ENCODE measurements around the gene COMT. TPM values are rescaled to one million over a fixed set of nuclear protein-coding genes. Genes with fewer than 3 reads are reported as not detected.
"Not testable (repeated sequence)": the region's sequence is repeated elsewhere in the genome, so short reads cannot be mapped to it uniquely, and the experiment has no call there.

Gene COMT
- total RNA-seq, 1 donor, result 120 TPM

DNA sequence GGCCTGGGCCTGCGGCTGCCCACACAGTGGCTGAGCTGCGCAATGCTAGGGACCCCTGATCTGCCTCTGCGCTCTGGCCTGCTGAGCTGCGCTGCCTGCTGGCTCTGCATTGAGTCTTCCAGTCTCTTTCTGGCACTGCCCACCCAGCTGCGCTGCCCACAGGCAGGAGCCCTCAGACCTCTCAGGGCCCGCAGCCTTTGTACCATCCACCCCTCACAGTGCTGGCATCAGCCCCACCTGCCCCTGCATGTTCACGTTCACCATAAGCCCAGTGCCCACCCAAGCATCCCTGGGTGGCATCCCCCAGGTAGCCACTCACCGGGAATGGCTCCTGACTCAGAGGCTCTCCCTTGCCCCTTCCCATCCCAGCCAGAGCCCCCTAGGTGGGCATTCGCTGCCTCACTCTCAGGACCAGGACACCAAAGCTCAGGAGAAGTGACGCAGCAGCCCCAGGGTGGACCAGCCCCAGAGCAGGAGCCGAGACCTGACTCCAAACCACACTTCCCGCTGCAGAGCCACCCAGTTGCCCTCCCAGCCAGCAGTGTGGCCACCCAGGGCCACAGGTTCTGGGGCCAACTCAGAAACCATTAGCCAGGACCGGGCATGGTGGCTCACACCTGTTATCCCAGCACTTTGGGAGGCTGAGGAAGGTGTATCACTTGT, 21.7 kb upstream of the COMT start:
- DNase-seq (ENCODE audit: low read depth), result no peak
- H3K4me3 ChIP-seq (ENCODE audit: low read depth, low read length), result no peak overlapping the region
- TF ChIP-seq, protein P1, sequence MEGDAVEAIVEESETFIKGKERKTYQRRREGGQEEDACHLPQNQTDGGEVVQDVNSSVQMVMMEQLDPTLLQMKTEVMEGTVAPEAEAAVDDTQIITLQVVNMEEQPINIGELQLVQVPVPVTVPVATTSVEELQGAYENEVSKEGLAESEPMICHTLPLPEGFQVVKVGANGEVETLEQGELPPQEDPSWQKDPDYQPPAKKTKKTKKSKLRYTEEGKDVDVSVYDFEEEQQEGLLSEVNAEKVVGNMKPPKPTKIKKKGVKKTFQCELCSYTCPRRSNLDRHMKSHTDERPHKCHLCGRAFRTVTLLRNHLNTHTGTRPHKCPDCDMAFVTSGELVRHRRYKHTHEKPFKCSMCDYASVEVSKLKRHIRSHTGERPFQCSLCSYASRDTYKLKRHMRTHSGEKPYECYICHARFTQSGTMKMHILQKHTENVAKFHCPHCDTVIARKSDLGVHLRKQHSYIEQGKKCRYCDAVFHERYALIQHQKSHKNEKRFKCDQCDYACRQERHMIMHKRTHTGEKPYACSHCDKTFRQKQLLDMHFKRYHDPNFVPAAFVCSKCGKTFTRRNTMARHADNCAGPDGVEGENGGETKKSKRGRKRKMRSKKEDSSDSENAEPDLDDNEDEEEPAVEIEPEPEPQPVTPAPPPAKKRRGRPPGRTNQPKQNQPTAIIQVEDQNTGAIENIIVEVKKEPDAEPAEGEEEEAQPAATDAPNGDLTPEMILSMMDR (IDR thresholded peaks at IDR 0.05; ENCODE audit: insufficient read depth, low read length), result no peak

DNA sequence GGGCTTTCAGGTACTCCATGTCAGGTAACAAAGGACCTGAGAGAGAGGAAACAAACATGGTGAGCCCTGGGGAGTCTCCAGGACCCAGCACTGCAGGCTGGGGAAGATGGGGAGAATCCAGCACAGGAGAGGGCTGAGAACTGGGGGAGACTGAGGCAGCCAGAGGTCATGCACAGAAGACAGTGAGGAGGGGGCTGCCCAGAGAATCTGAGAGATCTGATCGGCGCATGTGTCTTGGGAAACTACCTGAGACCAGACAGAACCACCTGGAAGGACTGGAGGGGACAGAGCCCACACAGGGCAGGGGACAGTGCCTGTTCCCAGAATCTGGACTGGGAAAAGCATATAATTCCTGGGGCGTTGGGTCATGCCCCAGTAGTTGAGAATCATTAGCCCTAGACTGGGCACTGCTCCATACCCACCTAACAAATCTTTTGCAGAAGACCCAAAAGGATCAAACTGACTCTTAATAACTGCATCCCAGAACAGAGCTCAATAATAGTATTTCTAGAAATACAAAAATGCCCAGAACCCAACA, 20.0 kb upstream of the COMT start:
- H3K4me3 ChIP-seq (ENCODE audit: low read depth, low read length), result no peak overlapping the region
- TF ChIP-seq, protein P1 (IDR thresholded peaks at IDR 0.05; ENCODE audit: insufficient read depth, low read length), result no peak
- DNase-seq (ENCODE audit: low read depth), result no peak

DNA sequence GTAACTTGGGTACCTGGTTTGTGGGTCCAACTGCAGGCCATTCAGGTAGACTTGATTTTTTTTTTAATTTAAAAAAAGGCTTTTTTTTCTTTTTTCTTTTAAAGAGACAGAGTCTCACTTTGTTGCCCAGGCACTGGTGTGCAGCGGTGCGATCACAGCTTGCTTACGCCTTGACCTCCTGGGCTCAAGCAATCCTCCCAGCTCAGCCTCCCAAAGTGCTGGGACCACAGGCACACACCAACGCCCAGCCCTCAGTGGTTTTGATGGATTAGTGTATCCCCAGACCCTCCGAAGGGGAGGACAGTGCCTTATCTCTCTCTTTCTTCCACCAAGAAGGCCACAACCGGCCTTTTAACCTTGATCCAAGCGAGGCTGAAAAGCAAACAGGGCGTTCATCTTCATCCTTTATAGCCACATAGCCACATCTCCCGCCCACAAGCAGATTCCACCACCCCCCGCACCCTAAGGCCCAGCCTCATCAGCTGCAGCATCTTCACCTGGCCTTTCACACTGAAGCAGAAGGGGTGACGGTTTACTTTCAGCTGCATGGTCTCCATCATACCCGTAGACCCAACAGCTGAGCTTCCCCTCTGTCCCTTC, 17.6 kb upstream of the COMT start:
- no peak for DNase-seq (ENCODE audit: low read depth)
- H3K4me3 ChIP-seq (ENCODE audit: low read depth, low read length), result no peak overlapping the region
- TF ChIP-seq, protein P1 (IDR thresholded peaks at IDR 0.05; ENCODE audit: insufficient read depth, low read length), result no peak

DNA sequence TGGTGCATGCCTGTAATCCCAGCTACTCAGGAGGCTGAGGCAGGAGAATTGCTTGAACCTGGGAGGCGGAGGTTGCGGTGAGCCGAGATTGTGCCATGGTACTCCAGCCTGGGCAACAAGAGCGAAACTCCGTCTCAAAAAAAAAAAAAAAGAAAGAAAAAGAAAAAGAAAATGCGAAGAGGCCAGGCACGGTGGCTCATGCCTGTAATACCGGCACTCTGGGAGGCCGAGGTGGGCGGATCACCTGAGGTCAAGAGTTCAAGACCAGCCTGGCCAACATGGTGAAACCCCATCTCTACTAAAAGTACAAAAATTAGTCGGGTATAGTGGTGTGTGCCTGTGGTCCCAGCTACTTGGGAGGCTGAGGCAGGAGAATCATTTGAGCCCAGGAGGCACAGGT, 15.5 kb upstream of the COMT start:
- H3K4me3 ChIP-seq (ENCODE audit: low read depth, low read length); DNase-seq (ENCODE audit: low read depth): not testable (repeated sequence)

DNA sequence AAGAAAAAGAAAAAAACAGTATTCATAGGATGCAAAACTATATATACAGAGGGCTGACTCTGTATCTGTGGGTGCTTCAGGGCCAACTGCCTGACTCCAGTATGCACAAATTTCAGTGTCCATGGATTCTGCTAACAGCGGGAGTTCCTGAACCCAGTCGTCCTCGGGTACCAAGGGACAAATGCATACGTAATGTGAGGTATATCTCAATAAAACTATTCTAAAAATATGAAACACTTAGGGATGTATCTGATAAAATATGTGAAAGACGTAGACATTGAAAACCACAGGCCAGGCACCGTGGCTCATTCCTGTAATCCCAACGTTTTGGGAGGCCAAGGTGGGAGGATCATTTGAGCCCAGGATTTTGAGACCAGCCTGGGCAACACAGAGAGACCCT, 13.9 kb upstream of the COMT start:
- DNase-seq (ENCODE audit: low read depth), result no peak
- TF ChIP-seq, protein P1 (IDR thresholded peaks at IDR 0.05; ENCODE audit: insufficient read depth, low read length), result no peak
- H3K4me3 ChIP-seq (ENCODE audit: low read depth, low read length), result no peak overlapping the region

DNA sequence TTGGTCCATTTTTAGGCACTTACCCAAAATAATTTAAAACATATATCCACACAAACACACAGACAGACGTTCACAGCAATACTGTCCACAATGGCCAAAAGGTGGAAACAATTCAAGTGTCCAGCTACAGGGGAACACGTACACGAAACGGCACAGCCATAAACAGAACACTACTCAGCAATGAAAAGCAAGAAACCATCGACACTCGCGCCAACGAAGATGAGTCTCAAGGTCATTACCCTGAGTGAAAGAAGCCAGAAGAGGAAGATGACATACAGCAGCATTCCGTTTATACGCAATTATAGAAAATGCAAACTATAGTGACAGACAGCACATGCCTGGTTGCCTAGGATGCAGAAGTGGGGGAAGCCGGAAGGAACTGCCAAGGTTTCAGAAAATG, 13.4 kb upstream of the COMT start:
- no peak overlapping the region for H3K4me3 ChIP-seq (ENCODE audit: low read depth, low read length)
- no peak for DNase-seq (ENCODE audit: low read depth)
- TF ChIP-seq, protein P1 (IDR thresholded peaks at IDR 0.05; ENCODE audit: insufficient read depth, low read length), result no peak

GRCh38 chr22:19929586-19930550, 11.7 kb upstream of the COMT start:
- TF ChIP-seq, protein P1 (IDR thresholded peaks at IDR 0.05; ENCODE audit: insufficient read depth, low read length), result no peak
- no peak for DNase-seq (ENCODE audit: low read depth)
- H3K4me3 ChIP-seq (ENCODE audit: low read depth, low read length), result no peak overlapping the region
